Tibial nerve (tissue), 4 donors: ENCODE results near the gene BACH1.

ENCODE experiments used
- EP300 ChIP-seq, 2 donors: sonication (generic); formaldehyde crosslinking; IDR thresholded peaks; one replicate each; pipeline ENCODE4 v1.6.1; 2017; ENCODE audit warnings: antibody characterized with exemption in 2 of 2, mild to moderate bottlenecking in 1 of 2
- POLR2A ChIP-seq, 2 donors: fragments of 450-650 bp; IDR thresholded peaks; one replicate each; pipeline ENCODE4 v1.6.1; 2017; ENCODE audit warnings: antibody characterized with exemption in 2 of 2, mild to moderate bottlenecking in 2 of 2, moderate library complexity in 2 of 2
- TF ChIP-seq, protein P1 (sequence below), 5 experiments: fragments of 200-600 bp in 3 of 5; fragments of 450-650 bp in 2 of 5; sonication (generic) in 3 of 5; IDR thresholded peaks; one replicate each; pipeline ENCODE4 v1.5.1; 2016 to 2019; ENCODE audit warnings: antibody characterized with exemption in 5 of 5, mild to moderate bottlenecking in 3 of 5, moderate library complexity in 2 of 5

DNA sequence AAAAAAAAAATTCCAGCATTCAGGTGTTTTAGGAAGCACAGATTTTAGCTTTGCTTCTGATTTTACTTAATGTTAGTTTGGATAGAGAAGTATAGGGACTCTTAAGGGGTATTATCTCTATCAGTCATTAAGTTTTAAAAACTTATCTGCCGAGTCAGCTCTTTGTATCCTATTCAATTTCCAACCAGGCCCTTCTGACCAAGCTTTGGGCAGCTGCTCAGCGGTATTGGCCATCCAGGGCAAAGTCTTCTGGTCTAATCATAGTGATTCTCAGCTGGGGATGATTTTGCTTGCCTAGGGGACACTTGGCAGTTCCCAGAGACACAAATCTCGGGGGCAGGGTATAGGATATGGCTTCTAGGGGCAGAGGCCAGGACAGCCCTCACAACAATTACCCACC lies 47.6 kb downstream of the BACH1 start:
- no peak for TF ChIP-seq POLR2A (IDR thresholded peaks at IDR 0.05)
- TF ChIP-seq, protein P1, sequence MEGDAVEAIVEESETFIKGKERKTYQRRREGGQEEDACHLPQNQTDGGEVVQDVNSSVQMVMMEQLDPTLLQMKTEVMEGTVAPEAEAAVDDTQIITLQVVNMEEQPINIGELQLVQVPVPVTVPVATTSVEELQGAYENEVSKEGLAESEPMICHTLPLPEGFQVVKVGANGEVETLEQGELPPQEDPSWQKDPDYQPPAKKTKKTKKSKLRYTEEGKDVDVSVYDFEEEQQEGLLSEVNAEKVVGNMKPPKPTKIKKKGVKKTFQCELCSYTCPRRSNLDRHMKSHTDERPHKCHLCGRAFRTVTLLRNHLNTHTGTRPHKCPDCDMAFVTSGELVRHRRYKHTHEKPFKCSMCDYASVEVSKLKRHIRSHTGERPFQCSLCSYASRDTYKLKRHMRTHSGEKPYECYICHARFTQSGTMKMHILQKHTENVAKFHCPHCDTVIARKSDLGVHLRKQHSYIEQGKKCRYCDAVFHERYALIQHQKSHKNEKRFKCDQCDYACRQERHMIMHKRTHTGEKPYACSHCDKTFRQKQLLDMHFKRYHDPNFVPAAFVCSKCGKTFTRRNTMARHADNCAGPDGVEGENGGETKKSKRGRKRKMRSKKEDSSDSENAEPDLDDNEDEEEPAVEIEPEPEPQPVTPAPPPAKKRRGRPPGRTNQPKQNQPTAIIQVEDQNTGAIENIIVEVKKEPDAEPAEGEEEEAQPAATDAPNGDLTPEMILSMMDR (IDR thresholded peaks at IDR 0.05), result no peak
- no peak for TF ChIP-seq EP300 (IDR thresholded peaks at IDR 0.05)
